K562 (cell line): Measurements from ENCODE around the gene TP63.

Experiments
- FIP1L1 ChIP-seq: fragments of 200-400 bp; formaldehyde crosslinking; IDR thresholded peaks from 2 replicates; pipeline ENCODE4 v1.6.1; 2018; ENCODE audit warnings: mild to moderate bottlenecking, low read depth, low read length; ENCODE audit not compliant: poor library complexity, severe bottlenecking
- FOXM1 ChIP-seq, 2 experiments: fragments of 450-650 bp in 1 of 2; sonication (generic) in 1 of 2; formaldehyde crosslinking in 1 of 2; IDR thresholded peaks; 2 replicates each; pipeline versions ENCODE4 v1.6.1 to v1.9.0; 2017 to 2022; ENCODE audit warnings: low read depth in 2 of 2, mild to moderate bottlenecking in 2 of 2, missing genetic modification reagents in 1 of 2, moderate library complexity in 1 of 2
- HDGF ChIP-seq: fragments of 450-650 bp; IDR thresholded peaks from 2 replicates; pipeline ENCODE4 v1.6.1; 2016
- MYC ChIP-seq, 2 experiments: fragments of 250-450 bp in 1 of 2; sonication (Bioruptor Pico) in 1 of 2; IDR thresholded peaks; 2 replicates each; pipeline versions ENCODE4 v1.5.1 to v1.6.1; 2012 to 2021; ENCODE audit warnings: low read depth in 2 of 2, borderline replicate concordance in 1 of 2, improper control_type of control experiment in 1 of 2, low read length in 1 of 2, mild to moderate bottlenecking in 1 of 2, moderate library complexity in 1 of 2
- NONO ChIP-seq, 2 experiments: fragments of 200-400 bp in 1 of 2; fragments of 450-650 bp in 1 of 2; formaldehyde crosslinking in 1 of 2; IDR thresholded peaks; 2 replicates each; pipeline ENCODE4 v1.6.1; 2017; ENCODE audit warnings: low read depth in 2 of 2, mild to moderate bottlenecking in 2 of 2, moderate library complexity in 2 of 2, low read length in 1 of 2
- PHF8 ChIP-seq: fragments of 200-600 bp; sonication (generic); IDR thresholded peaks from 2 replicates; pipeline ENCODE4 v1.6.1; 2012; ENCODE audit warnings: mixed run types, mild to moderate bottlenecking, inconsistent platforms, low read length, moderate library complexity, borderline replicate concordance
- RAD21 ChIP-seq, 2 experiments: fragments of 250-450 bp in 1 of 2; fragments of 450-650 bp in 1 of 2; sonication (Bioruptor Pico) in 1 of 2; formaldehyde crosslinking in 1 of 2; IDR thresholded peaks in 1 of 2; conservative IDR thresholded peaks in 1 of 2; 2 replicates each; pipeline versions ENCODE4 v1.4.0 to v1.8.0; 2020 to 2022; ENCODE audit warnings: mild to moderate bottlenecking in 2 of 2, moderate library complexity in 1 of 2
- RBM17 ChIP-seq: fragments of 200-400 bp; formaldehyde crosslinking; IDR thresholded peaks from 2 replicates; pipeline ENCODE4 v1.6.1; 2017; ENCODE audit warnings: low read depth, mild to moderate bottlenecking, low read length, borderline replicate concordance
- ZBTB8A ChIP-seq: fragments of 450-650 bp; IDR thresholded peaks from 2 replicates; pipeline ENCODE4 v1.6.1; 2018; ENCODE audit warnings: mild to moderate bottlenecking, moderate library complexity; ENCODE audit not compliant: partially characterized antibody
- ZFP1 ChIP-seq: fragments of 450-650 bp; formaldehyde crosslinking; IDR thresholded peaks from 2 replicates; pipeline ENCODE4 v1.4.0; 2020; ENCODE audit warnings: mild to moderate bottlenecking, mixed read lengths
- TF ChIP-seq, protein P1 (sequence below): fragments of 250-450 bp; sonication (Bioruptor Pico); IDR thresholded peaks from 2 replicates; pipeline ENCODE4 v1.4.0; 2020; ENCODE audit warnings: mild to moderate bottlenecking, moderate library complexity
- TF ChIP-seq, protein P2 (sequence below), 3 experiments: IDR thresholded peaks in 2 of 3; conservative IDR thresholded peaks in 1 of 3; 2 replicates each; pipeline ENCODE4 v1.5.1; 2011 to 2012; ENCODE audit warnings: low read length in 3 of 3, mild to moderate bottlenecking in 3 of 3, control low read depth in 2 of 3, improper control_type of control experiment in 1 of 3, inconsistent platforms in 1 of 3, low read depth in 1 of 3, mixed read lengths in 1 of 3, moderate library complexity in 1 of 3; ENCODE audit not compliant: insufficient read depth in 2 of 3
- TF ChIP-seq, protein P3 (sequence below): fragments of 250-450 bp; sonication (Bioruptor Pico); IDR thresholded peaks from 2 replicates; pipeline ENCODE4 v1.5.1; 2021; ENCODE audit warnings: mild to moderate bottlenecking
- TF ChIP-seq, protein P4 (sequence below): sonication (generic); formaldehyde crosslinking; IDR thresholded peaks from 2 replicates; pipeline ENCODE4 v1.8.0; 2022; ENCODE audit warnings: missing genetic modification reagents, mild to moderate bottlenecking, borderline replicate concordance

DNA sequence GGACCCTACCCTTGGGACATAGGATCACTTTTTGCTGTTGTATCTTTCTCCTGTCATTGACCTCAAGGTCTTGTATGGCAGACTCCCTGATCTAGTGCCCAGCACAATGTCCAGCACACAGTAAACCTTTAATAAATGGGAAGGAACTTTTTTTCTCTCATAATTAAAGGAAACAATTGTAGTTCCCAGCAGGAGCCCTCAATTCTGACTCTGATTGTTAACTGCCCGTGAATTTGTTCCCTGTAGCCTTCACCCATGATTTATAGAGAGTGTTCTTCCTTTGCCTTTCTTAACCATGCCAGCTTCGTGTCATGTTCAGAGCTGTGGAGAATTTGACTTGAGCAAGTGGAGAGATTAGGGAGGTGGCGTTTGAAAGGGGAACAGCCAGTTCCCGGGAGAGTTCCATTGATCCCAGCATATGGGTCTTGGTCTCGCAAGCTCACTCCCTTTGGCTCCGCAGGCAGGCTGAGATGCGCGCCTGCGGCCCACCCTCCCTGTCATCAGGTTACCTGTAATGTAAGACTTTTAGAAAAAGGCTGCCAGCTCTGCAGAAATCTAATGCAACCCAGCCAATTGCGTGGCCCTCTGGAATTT is 182.6 kb downstream of the TP63 start:
- TF ChIP-seq, protein P1, sequence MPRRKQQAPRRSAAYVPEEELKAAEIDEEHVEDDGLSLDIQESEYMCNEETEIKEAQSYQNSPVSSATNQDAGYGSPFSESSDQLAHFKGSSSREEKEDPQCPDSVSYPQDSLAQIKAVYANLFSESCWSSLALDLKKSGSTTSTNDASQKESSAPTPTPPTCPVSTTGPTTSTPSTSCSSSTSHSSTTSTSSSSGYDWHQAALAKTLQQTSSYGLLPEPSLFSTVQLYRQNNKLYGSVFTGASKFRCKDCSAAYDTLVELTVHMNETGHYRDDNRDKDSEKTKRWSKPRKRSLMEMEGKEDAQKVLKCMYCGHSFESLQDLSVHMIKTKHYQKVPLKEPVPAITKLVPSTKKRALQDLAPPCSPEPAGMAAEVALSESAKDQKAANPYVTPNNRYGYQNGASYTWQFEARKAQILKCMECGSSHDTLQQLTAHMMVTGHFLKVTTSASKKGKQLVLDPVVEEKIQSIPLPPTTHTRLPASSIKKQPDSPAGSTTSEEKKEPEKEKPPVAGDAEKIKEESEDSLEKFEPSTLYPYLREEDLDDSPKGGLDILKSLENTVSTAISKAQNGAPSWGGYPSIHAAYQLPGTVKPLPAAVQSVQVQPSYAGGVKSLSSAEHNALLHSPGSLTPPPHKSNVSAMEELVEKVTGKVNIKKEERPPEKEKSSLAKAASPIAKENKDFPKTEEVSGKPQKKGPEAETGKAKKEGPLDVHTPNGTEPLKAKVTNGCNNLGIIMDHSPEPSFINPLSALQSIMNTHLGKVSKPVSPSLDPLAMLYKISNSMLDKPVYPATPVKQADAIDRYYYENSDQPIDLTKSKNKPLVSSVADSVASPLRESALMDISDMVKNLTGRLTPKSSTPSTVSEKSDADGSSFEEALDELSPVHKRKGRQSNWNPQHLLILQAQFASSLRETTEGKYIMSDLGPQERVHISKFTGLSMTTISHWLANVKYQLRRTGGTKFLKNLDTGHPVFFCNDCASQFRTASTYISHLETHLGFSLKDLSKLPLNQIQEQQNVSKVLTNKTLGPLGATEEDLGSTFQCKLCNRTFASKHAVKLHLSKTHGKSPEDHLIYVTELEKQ (CRISPR knock-in tag): no peak
- TF ChIP-seq RAD21 (CRISPR knock-in tag; conservative IDR thresholded peaks at IDR 0.05 in 1 of 2, IDR thresholded peaks at IDR 0.05 in 1 of 2): no peak
- TF ChIP-seq FIP1L1: no peak
- TF ChIP-seq ZBTB8A: no peak
- no peak for TF ChIP-seq NONO (IDR thresholded peaks at IDR 0.05; ENCODE audit: low read depth in 2 of 2, low read length in 1 of 2)
- TF ChIP-seq MYC (IDR thresholded peaks at IDR 0.05; ENCODE audit: low read depth, low read length): no peak
- no peak for TF ChIP-seq MYC (CRISPR knock-in tag; IDR thresholded peaks at IDR 0.05; ENCODE audit: borderline replicate concordance, low read depth)
- TF ChIP-seq, protein P2, sequence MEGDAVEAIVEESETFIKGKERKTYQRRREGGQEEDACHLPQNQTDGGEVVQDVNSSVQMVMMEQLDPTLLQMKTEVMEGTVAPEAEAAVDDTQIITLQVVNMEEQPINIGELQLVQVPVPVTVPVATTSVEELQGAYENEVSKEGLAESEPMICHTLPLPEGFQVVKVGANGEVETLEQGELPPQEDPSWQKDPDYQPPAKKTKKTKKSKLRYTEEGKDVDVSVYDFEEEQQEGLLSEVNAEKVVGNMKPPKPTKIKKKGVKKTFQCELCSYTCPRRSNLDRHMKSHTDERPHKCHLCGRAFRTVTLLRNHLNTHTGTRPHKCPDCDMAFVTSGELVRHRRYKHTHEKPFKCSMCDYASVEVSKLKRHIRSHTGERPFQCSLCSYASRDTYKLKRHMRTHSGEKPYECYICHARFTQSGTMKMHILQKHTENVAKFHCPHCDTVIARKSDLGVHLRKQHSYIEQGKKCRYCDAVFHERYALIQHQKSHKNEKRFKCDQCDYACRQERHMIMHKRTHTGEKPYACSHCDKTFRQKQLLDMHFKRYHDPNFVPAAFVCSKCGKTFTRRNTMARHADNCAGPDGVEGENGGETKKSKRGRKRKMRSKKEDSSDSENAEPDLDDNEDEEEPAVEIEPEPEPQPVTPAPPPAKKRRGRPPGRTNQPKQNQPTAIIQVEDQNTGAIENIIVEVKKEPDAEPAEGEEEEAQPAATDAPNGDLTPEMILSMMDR (IDR thresholded peaks at IDR 0.05 in 2 of 3, conservative IDR thresholded peaks at IDR 0.05 in 1 of 3; ENCODE audit: insufficient read depth in 2 of 3, low read depth in 1 of 3, low read length in 3 of 3): no peak
- TF ChIP-seq RBM17: no peak
- TF ChIP-seq, protein P3, sequence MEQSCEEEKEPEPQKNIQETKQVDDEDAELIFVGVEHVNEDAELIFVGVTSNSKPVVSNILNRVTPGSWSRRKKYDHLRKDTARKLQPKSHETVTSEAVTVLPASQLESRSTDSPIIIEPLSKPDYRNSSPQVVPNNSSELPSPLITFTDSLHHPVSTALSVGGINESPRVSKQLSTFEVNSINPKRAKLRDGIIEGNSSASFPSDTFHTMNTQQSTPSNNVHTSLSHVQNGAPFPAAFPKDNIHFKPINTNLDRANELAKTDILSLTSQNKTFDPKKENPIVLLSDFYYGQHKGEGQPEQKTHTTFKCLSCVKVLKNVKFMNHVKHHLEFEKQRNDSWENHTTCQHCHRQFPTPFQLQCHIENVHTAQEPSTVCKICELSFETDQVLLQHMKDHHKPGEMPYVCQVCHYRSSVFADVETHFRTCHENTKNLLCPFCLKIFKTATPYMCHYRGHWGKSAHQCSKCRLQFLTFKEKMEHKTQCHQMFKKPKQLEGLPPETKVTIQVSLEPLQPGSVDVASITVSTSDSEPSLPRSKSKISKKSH: no peak
- TF ChIP-seq HDGF: no peak
- no peak for TF ChIP-seq PHF8
- TF ChIP-seq ZFP1 (CRISPR knock-in tag): no peak
- no peak for TF ChIP-seq FOXM1 (IDR thresholded peaks at IDR 0.05; ENCODE audit: low read depth)
- TF ChIP-seq FOXM1 (CRISPR knock-in tag; IDR thresholded peaks at IDR 0.05; ENCODE audit: low read depth): no peak
- TF ChIP-seq, protein P4, sequence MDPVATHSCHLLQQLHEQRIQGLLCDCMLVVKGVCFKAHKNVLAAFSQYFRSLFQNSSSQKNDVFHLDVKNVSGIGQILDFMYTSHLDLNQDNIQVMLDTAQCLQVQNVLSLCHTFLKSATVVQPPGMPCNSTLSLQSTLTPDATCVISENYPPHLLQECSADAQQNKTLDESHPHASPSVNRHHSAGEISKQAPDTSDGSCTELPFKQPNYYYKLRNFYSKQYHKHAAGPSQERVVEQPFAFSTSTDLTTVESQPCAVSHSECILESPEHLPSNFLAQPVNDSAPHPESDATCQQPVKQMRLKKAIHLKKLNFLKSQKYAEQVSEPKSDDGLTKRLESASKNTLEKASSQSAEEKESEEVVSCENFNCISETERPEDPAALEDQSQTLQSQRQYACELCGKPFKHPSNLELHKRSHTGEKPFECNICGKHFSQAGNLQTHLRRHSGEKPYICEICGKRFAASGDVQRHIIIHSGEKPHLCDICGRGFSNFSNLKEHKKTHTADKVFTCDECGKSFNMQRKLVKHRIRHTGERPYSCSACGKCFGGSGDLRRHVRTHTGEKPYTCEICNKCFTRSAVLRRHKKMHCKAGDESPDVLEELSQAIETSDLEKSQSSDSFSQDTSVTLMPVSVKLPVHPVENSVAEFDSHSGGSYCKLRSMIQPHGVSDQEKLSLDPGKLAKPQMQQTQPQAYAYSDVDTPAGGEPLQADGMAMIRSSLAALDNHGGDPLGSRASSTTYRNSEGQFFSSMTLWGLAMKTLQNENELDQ: no peak
